PFSK-1 (cell line): ENCODE data around the gene ITGA11.

Source experiments
- FOXP2 ChIP-seq: optimal IDR thresholded peaks from 2 replicates; pipeline ENCODE3; 2011; ENCODE audit warnings: borderline replicate concordance, control low read depth, inconsistent platforms; ENCODE audit not compliant: insufficient read depth; ENCODE audit errors: extremely low read length, extremely low read depth
- POLR2AphosphoS5 ChIP-seq: IDR thresholded peaks from 2 replicates; pipeline ENCODE4 v1.6.1; 2012; ENCODE audit warnings: low read depth, mild to moderate bottlenecking, control low read depth, low read length, moderate library complexity
- REST ChIP-seq, 2 experiments: IDR thresholded peaks; 2 replicates each; pipeline versions ENCODE4 v1.6.1 to v1.8.0; 2011 to 2012; ENCODE audit warnings: low read depth in 2 of 2, low read length in 2 of 2, control low read depth in 1 of 2, inconsistent platforms in 1 of 2, mild to moderate bottlenecking in 1 of 2, moderate library complexity in 1 of 2; ENCODE audit not compliant: insufficient read depth in 1 of 2
- SIN3A ChIP-seq: IDR thresholded peaks from 2 replicates; pipeline ENCODE4 v1.6.1; 2012; ENCODE audit warnings: mild to moderate bottlenecking, low read length, moderate library complexity, borderline replicate concordance; ENCODE audit not compliant: insufficient read depth
- TAF1 ChIP-seq: IDR thresholded peaks from 2 replicates; pipeline ENCODE4 v1.6.1; 2012; ENCODE audit warnings: low read length, control low read depth, borderline replicate concordance; ENCODE audit not compliant: insufficient read depth

The ITGA11 gene

GRCh38 chr15:68385671-68386586 is 46.0 kb downstream of the ITGA11 start:
- TF ChIP-seq POLR2AphosphoS5 (no peak), REST (IDR thresholded peaks at IDR 0.05; ENCODE audit: insufficient read depth in 1 of 2, low read depth in 2 of 2, low read length in 2 of 2) (no peak), FOXP2 (no peak), TAF1 (no peak), SIN3A (no peak)

- TF ChIP-seq FOXP2: no peak
- no peak for TF ChIP-seq POLR2AphosphoS5
- no peak for TF ChIP-seq TAF1
- TF ChIP-seq SIN3A: no peak
- TF ChIP-seq REST (IDR thresholded peaks at IDR 0.05; ENCODE audit: insufficient read depth in 1 of 2, low read depth in 2 of 2, low read length in 2 of 2): no peak
These were observed 46.8 kb downstream of the ITGA11 start for GRCh38 chr15:68385240-68385561.

- TF ChIP-seq REST (IDR thresholded peaks at IDR 0.05; ENCODE audit: insufficient read depth in 1 of 2, low read depth in 2 of 2, low read length in 2 of 2): no peak
These were observed 47.3 kb downstream of the ITGA11 start for GRCh38 chr15:68384451-68385239.

- no peak for TF ChIP-seq SIN3A
- TF ChIP-seq TAF1: no peak
- TF ChIP-seq FOXP2: no peak
- TF ChIP-seq REST (IDR thresholded peaks at IDR 0.05; ENCODE audit: insufficient read depth in 1 of 2, low read depth in 2 of 2, low read length in 2 of 2): no peak
- TF ChIP-seq POLR2AphosphoS5: no peak
These were observed 48.5 kb downstream of the ITGA11 start for GRCh38 chr15:68383161-68384074.
